Left ventricle myocardium superior (tissue), 1 donor: ENCODE data around the gene LYRM4. TPM values are rescaled to one million over a fixed set of nuclear protein-coding genes. Genes with fewer than 3 reads are reported as not detected.
A peak's percentile ranks its signal among the peaks of the same experiment; 100 is the strongest.

Source experiments
- ATAC-seq: fragments of 200-7000 bp; cut with Tn5 transposase; one replicate; pipeline ENCODE4 v1.9.1; 2020; ENCODE audit warnings: mild to moderate bottlenecking, moderate library complexity
- DNase-seq: peaks from one replicate; pipeline ENCODE4 v3.0.0-alpha.2; 2020
- intact Hi-C: fragments of 100-400 bp; cut with micrococcal nuclease; formaldehyde crosslinking; loops from one replicate; pipeline ENCODE4 v1.11.0; 2022
- total RNA-seq: library from RNA; stranded (reverse); fragmentation: NEBNext Ultra II Directional; extraction: Animal tissue kit (Norgen Biotek cat#: 25700); gene quantifications from one replicate; pipeline ENCODE4 v1.2.1, GENCODE V29; 2021
- donor health status: DM: no; HTN: yes; CAD: no; lungs with severe emphysema.

The LYRM4 gene
- total RNA-seq, 1 donor from 2014 or later, result 26.6 TPM

GRCh38 chr6:5113096-5113495 is 147.7 kb downstream of the LYRM4 start:
- DNase-seq (no peak), ATAC-seq (no peak)
- intact Hi-C loops, result no loop called here

GRCh38 chr6:5112066-5112799 is 148.5 kb downstream of the LYRM4 start:
- DNase-seq (no peak), ATAC-seq (no peak)
- intact Hi-C loops, result no loop called here

GRCh38 chr6:5111626-5112025 is 149.1 kb downstream of the LYRM4 start:
- ATAC-seq (no peak), DNase-seq (no peak)
- intact Hi-C loops, result no loop called here

- intact Hi-C loops, result no loop called here
- DNase-seq (no peak), ATAC-seq (no peak)
Observed at GRCh38 chr6:5110246-5110645, 150.5 kb downstream of the LYRM4 start.

GRCh38 chr6:5109436-5109835 is 151.3 kb downstream of the LYRM4 start:
- DNase-seq (no peak), ATAC-seq (peak; percentile 10)
- intact Hi-C loops, result no loop called here

GRCh38 chr6:5108536-5109150 is 152.1 kb downstream of the LYRM4 start:
- intact Hi-C loops, result no loop called here
- ATAC-seq (peak; percentile 36), DNase-seq (no peak)

- ATAC-seq, result peak; percentile 91
- peak; percentile 48 for DNase-seq
- intact Hi-C loops, result no loop called here
Observed at GRCh38 chr6:5108068-5108467, 152.7 kb downstream of the LYRM4 start.

- intact Hi-C loops, result no loop called here
- DNase-seq, result peak; percentile 72
- ATAC-seq, result peak; percentile 87
Observed at GRCh38 chr6:5107341-5107740, 153.4 kb downstream of the LYRM4 start.

- intact Hi-C loops, result no loop called here
- DNase-seq, result no peak
- no peak for ATAC-seq
Observed at GRCh38 chr6:5105146-5105545, 155.6 kb downstream of the LYRM4 start.

- no peak for ATAC-seq
- no peak for DNase-seq
- intact Hi-C loops, result no loop called here
Observed at GRCh38 chr6:5104667-5105066, 156.1 kb downstream of the LYRM4 start.

- intact Hi-C loops, result no loop called here
- DNase-seq (no peak), ATAC-seq (no peak)
Observed at GRCh38 chr6:5103250-5103649, 157.5 kb downstream of the LYRM4 start.

- no peak for ATAC-seq
- DNase-seq, result no peak
- intact Hi-C loops, result no loop called here
Observed at GRCh38 chr6:5102267-5102970, 158.3 kb downstream of the LYRM4 start.

GRCh38 chr6:5100806-5101205 is 159.9 kb downstream of the LYRM4 start:
- intact Hi-C loops, result no loop called here
- DNase-seq (no peak), ATAC-seq (no peak)

GRCh38 chr6:5099537-5099936 is 161.2 kb downstream of the LYRM4 start:
- no peak for ATAC-seq
- no peak for DNase-seq
- intact Hi-C loops, result no loop called here

GRCh38 chr6:5098501-5099270 is 162.1 kb downstream of the LYRM4 start:
- no peak for DNase-seq
- ATAC-seq, result no peak
- intact Hi-C loops, result no loop called here

- intact Hi-C loops, result no loop called here
- ATAC-seq, result peak; percentile 92
- peak; percentile 72 for DNase-seq
Observed at GRCh38 chr6:5096482-5096881, 164.3 kb downstream of the LYRM4 start.

GRCh38 chr6:5095236-5095635 is 165.5 kb downstream of the LYRM4 start:
- DNase-seq (no peak), ATAC-seq (no peak)
- intact Hi-C loops, result no loop called here

- DNase-seq, result no peak
- intact Hi-C loops, result no loop called here
- no peak for ATAC-seq
Observed at GRCh38 chr6:5094327-5094726, 166.4 kb downstream of the LYRM4 start.

GRCh38 chr6:5093231-5094015 is 167.3 kb downstream of the LYRM4 start:
- DNase-seq (peak; percentile 59), ATAC-seq (peak; percentile 73)
- intact Hi-C loops, result no loop called here
